ENCODE data around the gene ANGPTL2.

The ANGPTL2 gene

DNA sequence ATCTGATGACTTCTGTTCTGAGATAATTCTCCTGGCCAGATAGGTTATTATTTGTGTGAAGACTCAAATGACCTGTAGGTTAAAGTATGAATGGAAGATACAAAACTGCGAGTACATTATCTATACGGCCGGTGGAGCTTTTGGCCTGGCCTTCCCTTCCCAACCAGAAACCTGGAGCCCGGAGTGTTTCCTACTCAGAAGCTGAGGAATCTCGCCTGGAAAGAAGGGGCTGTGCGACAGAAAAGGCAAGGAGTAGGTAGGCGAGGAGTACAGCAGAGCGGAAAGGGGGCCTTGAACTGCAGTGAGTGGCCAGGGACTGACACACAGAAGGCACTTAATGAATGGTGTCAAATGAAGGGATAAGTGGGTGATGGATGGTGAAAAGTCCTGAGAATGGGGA, 34.6 kb downstream of the ANGPTL2 start:
- DNase-seq (ENCODE audit: extremely low read depth, insufficient read length) = no peak
- Histone ChIP-seq H3K4me3 (replicated peaks; ENCODE audit: low read depth, low read length) (no peak overlapping the region), H3K27me3 (replicated peaks; ENCODE audit: control insufficient read depth, insufficient read depth, low read length) (no peaks in the 10 kb centered on the region), H3K36me3 (ENCODE audit: control insufficient read depth, insufficient read depth, low read length) (no peaks in the 10 kb centered on the region)
- TF ChIP-seq, protein P1, sequence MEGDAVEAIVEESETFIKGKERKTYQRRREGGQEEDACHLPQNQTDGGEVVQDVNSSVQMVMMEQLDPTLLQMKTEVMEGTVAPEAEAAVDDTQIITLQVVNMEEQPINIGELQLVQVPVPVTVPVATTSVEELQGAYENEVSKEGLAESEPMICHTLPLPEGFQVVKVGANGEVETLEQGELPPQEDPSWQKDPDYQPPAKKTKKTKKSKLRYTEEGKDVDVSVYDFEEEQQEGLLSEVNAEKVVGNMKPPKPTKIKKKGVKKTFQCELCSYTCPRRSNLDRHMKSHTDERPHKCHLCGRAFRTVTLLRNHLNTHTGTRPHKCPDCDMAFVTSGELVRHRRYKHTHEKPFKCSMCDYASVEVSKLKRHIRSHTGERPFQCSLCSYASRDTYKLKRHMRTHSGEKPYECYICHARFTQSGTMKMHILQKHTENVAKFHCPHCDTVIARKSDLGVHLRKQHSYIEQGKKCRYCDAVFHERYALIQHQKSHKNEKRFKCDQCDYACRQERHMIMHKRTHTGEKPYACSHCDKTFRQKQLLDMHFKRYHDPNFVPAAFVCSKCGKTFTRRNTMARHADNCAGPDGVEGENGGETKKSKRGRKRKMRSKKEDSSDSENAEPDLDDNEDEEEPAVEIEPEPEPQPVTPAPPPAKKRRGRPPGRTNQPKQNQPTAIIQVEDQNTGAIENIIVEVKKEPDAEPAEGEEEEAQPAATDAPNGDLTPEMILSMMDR (IDR thresholded peaks at IDR 0.05; ENCODE audit: insufficient read depth, low read length, poor library complexity, severe bottlenecking) = no peak

DNA sequence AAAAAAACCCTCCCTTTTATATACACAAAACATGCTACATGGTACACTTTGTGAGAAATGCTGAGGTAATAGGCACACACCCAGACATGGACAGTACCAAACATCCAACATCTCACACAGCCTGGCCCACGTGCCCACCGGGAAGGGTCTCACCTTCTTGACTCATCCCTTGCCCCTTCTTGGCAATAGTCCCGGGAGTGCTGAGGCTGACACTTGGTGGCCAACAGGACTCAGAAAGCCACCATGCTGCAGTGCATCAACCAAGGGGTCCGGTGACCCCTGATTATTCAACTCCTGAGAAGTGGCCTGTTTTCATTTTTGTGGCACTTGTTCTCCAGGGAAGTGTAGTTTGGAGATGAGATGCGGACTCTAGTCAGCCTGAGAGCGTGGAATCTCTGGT, 35.0 kb downstream of the ANGPTL2 start:
- no peak for DNase-seq (ENCODE audit: extremely low read depth, insufficient read length)
- no peaks in the 10 kb centered on the region for H3K27me3 ChIP-seq (replicated peaks; ENCODE audit: control insufficient read depth, insufficient read depth, low read length)
- TF ChIP-seq, protein P1 (IDR thresholded peaks at IDR 0.05; ENCODE audit: insufficient read depth, low read length, poor library complexity, severe bottlenecking) = no peak

DNA sequence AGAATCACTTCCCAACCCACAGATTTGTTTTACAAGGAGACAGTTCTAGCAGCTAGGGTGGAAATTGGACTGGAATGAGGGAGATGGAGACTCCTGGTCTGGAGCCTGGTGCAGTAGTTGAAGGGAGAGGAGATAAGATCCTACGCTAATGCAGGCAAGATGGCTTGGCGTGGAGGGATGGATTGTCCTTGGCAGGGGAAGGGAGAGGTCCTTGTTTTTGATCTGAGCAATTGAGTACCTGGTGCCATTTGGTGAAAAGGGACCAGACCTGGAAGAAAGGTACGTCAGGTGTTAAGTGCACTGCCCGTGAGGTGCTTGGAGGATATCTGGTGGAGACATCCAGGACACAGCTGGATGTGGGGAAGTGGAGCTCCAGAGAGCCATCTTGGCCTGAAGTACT, 35.7 kb downstream of the ANGPTL2 start:
- no peaks in the 10 kb centered on the region for H3K36me3 ChIP-seq (ENCODE audit: control insufficient read depth, insufficient read depth, low read length)
- no peaks in the 10 kb centered on the region for H3K27me3 ChIP-seq (replicated peaks; ENCODE audit: control insufficient read depth, insufficient read depth, low read length)
- no peak overlapping the region for H3K4me3 ChIP-seq (replicated peaks; ENCODE audit: low read depth, low read length)
- TF ChIP-seq, protein P1 (IDR thresholded peaks at IDR 0.05; ENCODE audit: insufficient read depth, low read length, poor library complexity, severe bottlenecking) = no peak
- no peak for DNase-seq (ENCODE audit: extremely low read depth, insufficient read length)

More for the DNA sequence above, 35.0 kb downstream of the ANGPTL2 start:
- Histone ChIP-seq H3K4me3 (replicated peaks; ENCODE audit: low read depth, low read length) (no peak overlapping the region), H3K36me3 (ENCODE audit: control insufficient read depth, insufficient read depth, low read length) (no peaks in the 10 kb centered on the region)

DNA sequence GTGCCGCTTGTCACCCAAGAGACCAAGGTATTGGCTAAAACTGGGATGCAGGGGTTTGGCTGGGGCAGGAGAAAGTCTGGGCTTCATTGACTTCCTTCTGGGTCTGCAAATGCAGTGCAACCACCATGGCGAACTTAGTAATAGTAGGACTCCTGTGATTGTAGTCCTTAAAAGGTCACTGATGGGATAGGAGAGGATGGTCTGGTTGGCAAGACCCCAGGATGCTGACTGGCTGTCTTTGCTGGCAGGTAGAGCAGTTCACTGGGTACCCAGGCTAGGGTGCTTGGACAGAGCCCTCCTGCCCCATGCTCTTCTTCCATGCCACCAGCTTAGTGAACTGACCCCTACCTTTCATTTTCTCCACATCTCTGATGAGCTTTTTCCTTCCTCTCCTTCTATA, 37.2 kb downstream of the ANGPTL2 start:
- Histone ChIP-seq H3K27me3 (replicated peaks; ENCODE audit: control insufficient read depth, insufficient read depth, low read length) (no peaks in the 10 kb centered on the region), H3K36me3 (ENCODE audit: control insufficient read depth, insufficient read depth, low read length) (no peaks in the 10 kb centered on the region), H3K4me3 (replicated peaks; ENCODE audit: low read depth, low read length) (no peak overlapping the region)
- DNase-seq (ENCODE audit: extremely low read depth, insufficient read length) = no peak
- TF ChIP-seq, protein P1 (IDR thresholded peaks at IDR 0.05; ENCODE audit: insufficient read depth, low read length, poor library complexity, severe bottlenecking) = no peak

DNA sequence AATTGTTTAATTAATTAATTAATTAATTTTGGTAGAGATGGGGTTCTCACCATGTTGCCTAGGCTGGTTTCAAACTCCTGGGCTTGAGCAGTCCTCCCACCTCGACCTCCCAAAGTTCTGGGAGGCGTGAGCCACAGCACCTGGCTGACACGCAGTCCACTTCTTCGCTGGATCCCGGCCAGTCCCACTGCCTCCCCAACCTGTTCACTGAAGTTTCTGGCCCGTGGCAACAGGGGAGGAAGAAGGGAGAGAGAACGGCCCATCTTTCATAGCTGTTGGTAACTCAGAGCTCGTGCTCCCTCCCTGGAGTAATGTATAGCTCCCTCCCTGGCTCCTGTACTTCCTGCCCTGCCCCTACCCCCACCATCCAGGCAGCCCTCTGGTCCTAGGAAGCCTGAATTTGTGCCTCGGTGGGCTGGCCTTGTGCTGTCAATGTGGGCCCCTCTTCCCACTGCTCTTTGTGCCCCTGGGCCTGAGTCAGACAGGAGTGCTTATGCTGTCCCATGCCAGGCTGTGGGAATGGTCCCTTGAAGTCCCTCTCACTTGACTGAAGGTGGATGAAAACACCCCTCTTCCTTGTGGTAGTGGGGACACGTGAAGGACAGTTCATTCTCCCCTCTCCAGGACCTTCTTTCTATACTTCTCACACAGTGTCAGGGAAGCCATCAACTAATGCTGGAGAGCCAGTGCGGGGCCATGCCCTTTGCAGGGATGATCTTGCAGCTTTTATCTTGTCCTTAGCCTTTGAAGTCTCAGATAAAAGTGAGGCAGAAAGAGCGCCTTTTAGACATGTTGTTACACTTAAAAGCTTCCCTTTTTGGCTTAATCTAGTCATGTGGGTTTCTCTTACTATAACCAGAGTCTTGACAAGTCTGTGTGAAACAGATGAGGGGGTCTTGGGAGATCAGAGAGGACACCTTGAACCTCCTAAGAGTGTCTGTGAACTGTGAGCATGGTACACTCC, 38.1 kb downstream of the ANGPTL2 start:
- no peak overlapping the region for H3K4me3 ChIP-seq (replicated peaks; ENCODE audit: low read depth, low read length)
- H3K36me3 ChIP-seq (ENCODE audit: control insufficient read depth, insufficient read depth, low read length) = no peaks in the 10 kb centered on the region
- no peaks in the 10 kb centered on the region for H3K27me3 ChIP-seq (replicated peaks; ENCODE audit: control insufficient read depth, insufficient read depth, low read length)
- no peak for DNase-seq (ENCODE audit: extremely low read depth, insufficient read length)
- TF ChIP-seq, protein P1 (IDR thresholded peaks at IDR 0.05; ENCODE audit: insufficient read depth, low read length, poor library complexity, severe bottlenecking) = no peak

All from GM06990 (cell line).